Measurements from ENCODE around the gene FCER1G. TPM values are rescaled to one million over a fixed set of nuclear protein-coding genes. Genes with fewer than 3 reads are reported as not detected.
A peak's percentile ranks its signal among the peaks of the same experiment; 100 is the strongest.

Gene FCER1G
- total and polyA plus RNA-seq, 2 donors (not counting 3 experiments of a cell fraction or from before 2014, with no cell fraction given) = 1.1 to 1.6 TPM

- intact Hi-C loops (cut with micrococcal nuclease) (loop anchor here (1.0 to 2.0 kb wide), 4 partner anchors 15 to 40 kb away; partner anchors contain the start of gene NDUFS2), dilution Hi-C loops (cut with MboI; ENCODE audit: extremely low pct_ligation_motif_present, low sequenced_read_pairs) (no loop called here)
- Histone ChIP-seq H3K9ac (replicated peaks; ENCODE audit: extremely low read depth, insufficient read depth, low read length) (no peak overlapping the region), H4K20me1 (replicated peaks; ENCODE audit: control insufficient read depth, extremely low read depth, insufficient read depth, low read length) (no peaks in the 10 kb centered on the region), H3K79me2 (ENCODE audit: control insufficient read depth, insufficient read depth, low read length) (no peaks in the 10 kb centered on the region), H3K27me3 (ENCODE audit: control insufficient read depth in 2 of 2, insufficient read depth in 2 of 2, low read length in 2 of 2) (no peaks in the 10 kb centered on the region), H2AFZ (ENCODE audit: low read depth, low read length) (peak overlapping the region; percentile 63), H3K27ac (ENCODE audit: insufficient read depth, low read depth, low read length) (no peak overlapping the region), H3K4me2 (ENCODE audit: insufficient read depth, low read length) (no peak overlapping the region), H3K9me3 (replicated peaks; ENCODE audit: control insufficient read depth, insufficient read depth, low read length) (no peaks in the 10 kb centered on the region), H3K4me1 (ENCODE audit: control insufficient read depth, extremely low read depth, insufficient read depth, low read length) (peaks cover 18% of the 10 kb centered on the region), H3K9me1 (replicated peaks; ENCODE audit: control insufficient read depth, extremely low read depth, insufficient read depth, low read length) (no peaks in the 10 kb centered on the region), H3K36me3 (ENCODE audit: control insufficient read depth in 2 of 2, extremely low read depth in 1 of 2, insufficient read depth in 2 of 2, low read length in 2 of 2) (peaks cover 8 to 9% of the 10 kb centered on the region in 2 experiments), H3K4me3 (replicated peaks in 1 of 3; ENCODE audit: insufficient read depth in 1 of 3, low read depth in 1 of 3, low read length in 3 of 3) (no peak overlapping the region)
- TF ChIP-seq JUN (IDR thresholded peaks at IDR 0.05; ENCODE audit: borderline replicate concordance, insufficient read depth, insufficient read length, low read depth) (no peak), POLR2A (IDR thresholded peaks at IDR 0.05; ENCODE audit: low read depth, low read length) (no peak), EZH2 (IDR thresholded peaks at IDR 0.05; ENCODE audit: borderline replicate concordance, low read depth, low read length, severe bottlenecking) (no peak), MYC (IDR thresholded peaks at IDR 0.05; ENCODE audit: low read depth, low read length) (no peak), FOS (IDR thresholded peaks at IDR 0.05; ENCODE audit: borderline replicate concordance, insufficient read depth, low read length) (no peak), POLR2AphosphoS5 (IDR thresholded peaks at IDR 0.05; ENCODE audit: insufficient read depth, low read depth, low read length) (no peak), GATA2 (IDR thresholded peaks at IDR 0.05; ENCODE audit: insufficient read depth, insufficient read length, low read depth, low read length) (no peak)
- TF ChIP-seq, protein P1, sequence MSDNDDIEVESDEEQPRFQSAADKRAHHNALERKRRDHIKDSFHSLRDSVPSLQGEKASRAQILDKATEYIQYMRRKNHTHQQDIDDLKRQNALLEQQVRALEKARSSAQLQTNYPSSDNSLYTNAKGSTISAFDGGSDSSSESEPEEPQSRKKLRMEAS (IDR thresholded peaks at IDR 0.05; ENCODE audit: insufficient read depth, insufficient read length) = no peak
- TF ChIP-seq, protein P2, sequence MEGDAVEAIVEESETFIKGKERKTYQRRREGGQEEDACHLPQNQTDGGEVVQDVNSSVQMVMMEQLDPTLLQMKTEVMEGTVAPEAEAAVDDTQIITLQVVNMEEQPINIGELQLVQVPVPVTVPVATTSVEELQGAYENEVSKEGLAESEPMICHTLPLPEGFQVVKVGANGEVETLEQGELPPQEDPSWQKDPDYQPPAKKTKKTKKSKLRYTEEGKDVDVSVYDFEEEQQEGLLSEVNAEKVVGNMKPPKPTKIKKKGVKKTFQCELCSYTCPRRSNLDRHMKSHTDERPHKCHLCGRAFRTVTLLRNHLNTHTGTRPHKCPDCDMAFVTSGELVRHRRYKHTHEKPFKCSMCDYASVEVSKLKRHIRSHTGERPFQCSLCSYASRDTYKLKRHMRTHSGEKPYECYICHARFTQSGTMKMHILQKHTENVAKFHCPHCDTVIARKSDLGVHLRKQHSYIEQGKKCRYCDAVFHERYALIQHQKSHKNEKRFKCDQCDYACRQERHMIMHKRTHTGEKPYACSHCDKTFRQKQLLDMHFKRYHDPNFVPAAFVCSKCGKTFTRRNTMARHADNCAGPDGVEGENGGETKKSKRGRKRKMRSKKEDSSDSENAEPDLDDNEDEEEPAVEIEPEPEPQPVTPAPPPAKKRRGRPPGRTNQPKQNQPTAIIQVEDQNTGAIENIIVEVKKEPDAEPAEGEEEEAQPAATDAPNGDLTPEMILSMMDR (IDR thresholded peaks at IDR 0.05; ENCODE audit: extremely low read depth in 1 of 2, insufficient read depth in 1 of 2, low read depth in 1 of 2, low read length in 2 of 2) = no peak
- BruUV-seq (replicated peaks) = no TSS peak
- DNase-seq (ENCODE audit: low read depth, low spot score) (no peak), FAIRE-seq (no peak)
- ChIA-PET POLR2A (interaction anchor here (0.6 to 1.4 kb wide), 7 partner anchors 9 to 164 kb away, joined by 3 to 15 read pairs (median 5); partner anchors contain the start of genes NDUFS2 and PPOX), CTCF (interaction anchor here (0.6 to 6.9 kb wide), 26 partner anchors 9 to 215 kb away, joined by 3 to 156 read pairs (median 10); partner anchors contain the start of genes ADAMTS4, B4GALT3, CFAP126 and FCER1G)
Observed at GRCh38 chr1:161225178-161225533, 10.1 kb downstream of the FCER1G start.

Measured in endothelial cell of umbilical vein (primary cell).